GM23338 (cell line): ENCODE results near the gene UBQLNL. TPM values are rescaled to one million over a fixed set of nuclear protein-coding genes. Genes with fewer than 3 reads are reported as not detected.

Experiments
- ATAC-seq: fragments of 200-7000 bp; cut with Tn5 transposase; 3 replicates; pipeline ENCODE4 v1.9.1; 2020
- DNase-seq: peaks from one replicate; pipeline ENCODE4 v3.0.0-alpha.2; 2015; ENCODE audit warnings: low spot score
- H2AFZ ChIP-seq: fragments of 200-600 bp; sonication (generic); 2 replicates; pipeline ENCODE4 v1.8.0; 2016; ENCODE audit warnings: antibody characterized with exemption, mild to moderate bottlenecking, moderate library complexity
- H3F3A ChIP-seq: fragments of 200-600 bp; sonication (generic); replicated peaks from 2 replicates; pipeline ENCODE4 v1.8.0; 2017; ENCODE audit warnings: antibody characterized with exemption, mixed run types, low read depth
- H3K27ac ChIP-seq: fragments of 200-600 bp; sonication (generic); 2 replicates; pipeline ENCODE4 v1.6.1; 2016; ENCODE audit warnings: low read depth
- H3K27me3 ChIP-seq: fragments of 200-600 bp; sonication (generic); 2 replicates; pipeline ENCODE4 v1.8.0; 2016; ENCODE audit warnings: mild to moderate bottlenecking, mixed run types, moderate library complexity; ENCODE audit not compliant: insufficient read depth
- H3K36me3 ChIP-seq: fragments of 200-600 bp; sonication (generic); 2 replicates; pipeline ENCODE4 v1.8.0; 2016; ENCODE audit warnings: mild to moderate bottlenecking; ENCODE audit not compliant: insufficient read depth
- H3K4me1 ChIP-seq: fragments of 200-600 bp; sonication (generic); 2 replicates; pipeline ENCODE4 v1.8.0; 2016; ENCODE audit warnings: mild to moderate bottlenecking, moderate library complexity; ENCODE audit not compliant: insufficient read depth
- H3K4me2 ChIP-seq: fragments of 200-600 bp; sonication (generic); 2 replicates; pipeline ENCODE4 v1.7.1; 2017; ENCODE audit warnings: mixed run types
- H3K4me3 ChIP-seq: fragments of 200-600 bp; sonication (generic); 2 replicates; pipeline ENCODE4 v1.6.1; 2016; ENCODE audit warnings: mixed run types
- H3K79me2 ChIP-seq: fragments of 200-600 bp; sonication (generic); replicated peaks from 2 replicates; pipeline ENCODE4 v1.8.0; 2017; ENCODE audit warnings: mild to moderate bottlenecking; ENCODE audit not compliant: insufficient read depth
- H3K9me2 ChIP-seq: fragments of 200-600 bp; sonication (generic); 2 replicates; pipeline ENCODE4 v1.8.0; 2017; ENCODE audit not compliant: insufficient read depth
- H4K20me1 ChIP-seq: fragments of 200-600 bp; sonication (generic); replicated peaks from 2 replicates; pipeline ENCODE4 v1.8.0; 2017; ENCODE audit warnings: mild to moderate bottlenecking; ENCODE audit not compliant: insufficient read depth
- H3K27ac Mint-ChIP-seq: 2 replicates; pipeline ENCODE4 v1.8.0; 2020; ENCODE audit warnings: inconsistent platforms, mild to moderate bottlenecking, moderate library complexity, mixed read lengths
- H3K27me3 Mint-ChIP-seq: 3 replicates; pipeline ENCODE4 v1.8.0; 2022; ENCODE audit warnings: low read depth, mild to moderate bottlenecking, moderate library complexity, mixed read lengths, inconsistent platforms; ENCODE audit not compliant: insufficient read depth, poor library complexity
- H3K36me3 Mint-ChIP-seq: 3 replicates; pipeline ENCODE4 v1.8.0; 2021; ENCODE audit warnings: low read depth, mild to moderate bottlenecking, inconsistent platforms, moderate library complexity, mixed read lengths
- H3K4me1 Mint-ChIP-seq: 3 replicates; pipeline ENCODE4 v1.8.0; 2020; ENCODE audit warnings: mild to moderate bottlenecking, inconsistent platforms, mixed read lengths
- H3K4me3 Mint-ChIP-seq: 3 replicates; pipeline ENCODE4 v1.8.0; 2021; ENCODE audit warnings: moderate library complexity, mild to moderate bottlenecking, inconsistent platforms, mixed read lengths
- H3K9me3 Mint-ChIP-seq: 3 replicates; pipeline ENCODE4 v1.8.0; 2020; ENCODE audit warnings: moderate library complexity, mild to moderate bottlenecking, inconsistent platforms, mixed read lengths
- JUNB ChIP-seq: IDR thresholded peaks from one replicate; pipeline ENCODE4 v1.6.1; 2016; ENCODE audit warnings: antibody characterized with exemption; ENCODE audit not compliant: unreplicated experiment
- STAT1 ChIP-seq: IDR thresholded peaks from one replicate; pipeline ENCODE4 v1.6.1; 2016; ENCODE audit warnings: antibody characterized with exemption; ENCODE audit not compliant: unreplicated experiment
- ZNF331 ChIP-seq: fragments of 250-450 bp; sonication (Bioruptor Pico); IDR thresholded peaks from 2 replicates; pipeline ENCODE4 v1.5.0; 2020; ENCODE audit warnings: low read depth, mild to moderate bottlenecking, moderate library complexity
- long read RNA-seq: library from polyadenylated mRNA; unstranded; transcript quantifications from one replicate; pipeline ENCODE4 v2.0.0, GENCODE V29; 2020; ENCODE audit not compliant: unreplicated experiment
- polyA plus RNA-seq: library from polyadenylated mRNA; unstranded; fragments of >200 nt; fragmentation: Nextera tagmentation; extraction: Ambion mirVana; gene quantifications from 2 replicates; pipeline ENCODE4 v1.2.1, GENCODE V29; 2016
- total RNA-seq: library from RNA; depleted of rRNA; stranded (reverse); fragments of >200 nt; shearing (Covaris generic); gene quantifications from 2 replicates; pipeline ENCODE4 v1.2.3, GENCODE V29; 2014; rRNA removed
- TF ChIP-seq, protein P1 (sequence below): IDR thresholded peaks from one replicate; pipeline ENCODE4 v1.6.1; 2018; ENCODE audit warnings: antibody characterized with exemption; ENCODE audit not compliant: unreplicated experiment
- TF ChIP-seq, protein P2 (sequence below): IDR thresholded peaks from 2 replicates; pipeline ENCODE4 v1.6.1; 2016; ENCODE audit warnings: antibody characterized with exemption

The UBQLNL gene, protein sequence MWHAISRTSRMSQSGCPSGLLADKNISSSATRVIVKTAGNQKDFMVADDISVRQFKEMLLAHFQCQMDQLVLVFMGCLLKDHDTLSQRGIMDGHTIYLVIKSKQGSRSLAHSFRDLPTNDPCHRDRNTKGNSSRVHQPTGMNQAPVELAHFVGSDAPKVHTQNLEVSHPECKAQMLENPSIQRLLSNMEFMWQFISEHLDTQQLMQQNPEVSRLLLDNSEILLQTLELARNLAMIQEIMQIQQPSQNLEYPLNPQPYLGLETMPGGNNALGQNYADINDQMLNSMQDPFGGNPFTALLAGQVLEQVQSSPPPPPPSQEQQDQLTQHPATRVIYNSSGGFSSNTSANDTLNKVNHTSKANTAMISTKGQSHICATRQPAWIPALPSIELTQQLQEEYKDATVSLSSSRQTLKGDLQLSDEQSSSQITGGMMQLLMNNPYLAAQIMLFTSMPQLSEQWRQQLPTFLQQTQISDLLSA
- 0.35 and 0.52 TPM in 2 replicates for total RNA-seq
- polyA plus RNA-seq: 0.09 TPM in 1 of 2 replicates, not detected in the other
- long read RNA-seq: 0 reads

DNA sequence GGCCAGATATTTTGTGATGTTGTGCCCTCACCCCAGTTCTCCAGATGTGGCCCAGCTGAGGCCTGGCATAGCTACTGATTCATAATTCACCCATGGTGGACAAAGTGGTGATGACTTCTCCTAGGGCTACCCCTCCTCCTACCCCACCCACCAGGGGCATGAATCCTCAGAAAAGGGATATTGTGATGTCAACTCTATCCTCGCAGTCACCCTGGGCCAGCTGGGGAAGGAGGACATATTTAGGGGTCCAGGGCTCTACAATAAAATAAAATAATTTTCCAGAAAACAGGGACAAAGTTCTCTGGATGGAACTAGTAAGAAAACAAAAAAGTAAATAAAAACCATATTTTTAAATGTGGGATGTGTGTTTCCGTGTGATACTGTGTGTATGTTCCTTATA lies at the start of gene UBQLNL:
UBQLNL (minus strand) TSS at position 101 of the 400 bp plus-strand sequence. CDS start 258 bp downstream, outside the sequence.
- H3K4me3 Mint-ChIP-seq: no peak within 1 kb of the TSS
- no peaks in the 10 kb centered on the region for H3K4me1 ChIP-seq
- ATAC-seq (no peak), DNase-seq (no peak)
- no peaks in the 10 kb centered on the region for H3F3A ChIP-seq
- no peaks in the 10 kb centered on the region for H3K36me3 ChIP-seq
- no peak within 1 kb of the TSS for H3K4me2 ChIP-seq
- TF ChIP-seq, protein P1, sequence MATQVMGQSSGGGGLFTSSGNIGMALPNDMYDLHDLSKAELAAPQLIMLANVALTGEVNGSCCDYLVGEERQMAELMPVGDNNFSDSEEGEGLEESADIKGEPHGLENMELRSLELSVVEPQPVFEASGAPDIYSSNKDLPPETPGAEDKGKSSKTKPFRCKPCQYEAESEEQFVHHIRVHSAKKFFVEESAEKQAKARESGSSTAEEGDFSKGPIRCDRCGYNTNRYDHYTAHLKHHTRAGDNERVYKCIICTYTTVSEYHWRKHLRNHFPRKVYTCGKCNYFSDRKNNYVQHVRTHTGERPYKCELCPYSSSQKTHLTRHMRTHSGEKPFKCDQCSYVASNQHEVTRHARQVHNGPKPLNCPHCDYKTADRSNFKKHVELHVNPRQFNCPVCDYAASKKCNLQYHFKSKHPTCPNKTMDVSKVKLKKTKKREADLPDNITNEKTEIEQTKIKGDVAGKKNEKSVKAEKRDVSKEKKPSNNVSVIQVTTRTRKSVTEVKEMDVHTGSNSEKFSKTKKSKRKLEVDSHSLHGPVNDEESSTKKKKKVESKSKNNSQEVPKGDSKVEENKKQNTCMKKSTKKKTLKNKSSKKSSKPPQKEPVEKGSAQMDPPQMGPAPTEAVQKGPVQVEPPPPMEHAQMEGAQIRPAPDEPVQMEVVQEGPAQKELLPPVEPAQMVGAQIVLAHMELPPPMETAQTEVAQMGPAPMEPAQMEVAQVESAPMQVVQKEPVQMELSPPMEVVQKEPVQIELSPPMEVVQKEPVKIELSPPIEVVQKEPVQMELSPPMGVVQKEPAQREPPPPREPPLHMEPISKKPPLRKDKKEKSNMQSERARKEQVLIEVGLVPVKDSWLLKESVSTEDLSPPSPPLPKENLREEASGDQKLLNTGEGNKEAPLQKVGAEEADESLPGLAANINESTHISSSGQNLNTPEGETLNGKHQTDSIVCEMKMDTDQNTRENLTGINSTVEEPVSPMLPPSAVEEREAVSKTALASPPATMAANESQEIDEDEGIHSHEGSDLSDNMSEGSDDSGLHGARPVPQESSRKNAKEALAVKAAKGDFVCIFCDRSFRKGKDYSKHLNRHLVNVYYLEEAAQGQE: no peak
- no peak within 1 kb of the TSS for H2AFZ ChIP-seq
- no peaks in the 10 kb centered on the region for H3K9me2 ChIP-seq
- no peak within 1 kb of the TSS for H3K27ac Mint-ChIP-seq
- peaks cover 7% of the 10 kb centered on the region for H3K4me1 Mint-ChIP-seq
- no peaks in the 10 kb centered on the region for H4K20me1 ChIP-seq
- peaks cover 2% of the 10 kb centered on the region for H3K27me3 Mint-ChIP-seq
- no peaks in the 10 kb centered on the region for H3K36me3 Mint-ChIP-seq
- H3K27ac ChIP-seq: no peak within 1 kb of the TSS
- no peak within 1 kb of the TSS for H3K4me3 ChIP-seq
- no peaks in the 10 kb centered on the region for H3K79me2 ChIP-seq
- no peaks in the 10 kb centered on the region for H3K27me3 ChIP-seq
- H3K9me3 Mint-ChIP-seq: no peaks in the 10 kb centered on the region

DNA sequence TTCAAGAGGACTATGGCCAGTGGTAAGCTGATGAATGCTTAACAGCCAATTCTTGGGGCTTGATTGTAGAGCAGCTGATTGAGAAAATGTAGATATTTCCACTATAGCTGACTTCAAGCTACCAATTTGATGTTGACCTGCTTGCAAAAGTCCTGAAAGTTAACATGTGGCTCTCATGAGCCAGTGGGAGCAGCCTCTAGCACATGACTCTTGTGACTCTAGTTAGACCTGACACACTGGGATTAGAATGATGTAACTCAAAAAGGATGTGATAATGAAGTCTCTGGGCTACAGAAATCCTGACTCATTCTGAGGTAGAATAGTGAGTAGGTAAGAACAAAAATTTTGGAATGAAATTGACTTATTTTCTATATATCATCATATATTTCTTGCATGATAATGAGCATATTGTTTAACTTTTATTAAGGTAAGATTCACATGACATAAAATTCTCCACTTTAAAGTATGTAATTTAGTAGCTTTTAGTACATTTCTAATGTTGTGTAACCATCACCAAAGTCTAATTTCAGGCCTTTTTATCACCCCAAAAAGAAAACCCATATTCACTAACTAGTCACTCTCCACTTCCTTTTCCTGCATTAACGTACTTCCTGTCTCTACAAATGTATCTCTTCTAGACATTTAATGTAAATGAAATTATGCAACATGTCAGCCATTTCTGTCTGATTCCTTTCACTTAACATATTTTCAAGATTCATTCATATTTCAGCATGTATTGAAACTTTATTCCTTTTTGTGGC lies 47.9 kb upstream of the UBQLNL start:
- Histone ChIP-seq H3K4me1 (no peaks in the 10 kb centered on the region), H3K4me2 (no peak overlapping the region), H2AFZ (no peak overlapping the region; the same call in 1 of the 2 replicates), H3K9me2 (no peaks in the 10 kb centered on the region), H3K27ac (no peak overlapping the region), H3K79me2 (no peaks in the 10 kb centered on the region), H3K4me3 (no peak overlapping the region), H3K27me3 (no peaks in the 10 kb centered on the region), H4K20me1 (no peaks in the 10 kb centered on the region), H3K36me3 (no peaks in the 10 kb centered on the region), H3F3A (no peaks in the 10 kb centered on the region)
- ATAC-seq (no peak), DNase-seq (no peak)
- no peaks in the 10 kb centered on the region for H3K36me3 Mint-ChIP-seq
- TF ChIP-seq, protein P2, sequence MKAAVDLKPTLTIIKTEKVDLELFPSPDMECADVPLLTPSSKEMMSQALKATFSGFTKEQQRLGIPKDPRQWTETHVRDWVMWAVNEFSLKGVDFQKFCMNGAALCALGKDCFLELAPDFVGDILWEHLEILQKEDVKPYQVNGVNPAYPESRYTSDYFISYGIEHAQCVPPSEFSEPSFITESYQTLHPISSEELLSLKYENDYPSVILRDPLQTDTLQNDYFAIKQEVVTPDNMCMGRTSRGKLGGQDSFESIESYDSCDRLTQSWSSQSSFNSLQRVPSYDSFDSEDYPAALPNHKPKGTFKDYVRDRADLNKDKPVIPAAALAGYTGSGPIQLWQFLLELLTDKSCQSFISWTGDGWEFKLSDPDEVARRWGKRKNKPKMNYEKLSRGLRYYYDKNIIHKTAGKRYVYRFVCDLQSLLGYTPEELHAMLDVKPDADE: no peak
- TF ChIP-seq JUNB (no peak), STAT1 (no peak), ZNF331 (CRISPR knock-in tag) (no peak)
- H3K27me3 Mint-ChIP-seq: peaks cover 3% of the 10 kb centered on the region
- H3K4me3 Mint-ChIP-seq: no peak overlapping the region
- no peak overlapping the region for H3K27ac Mint-ChIP-seq
- no peaks in the 10 kb centered on the region for H3K9me3 Mint-ChIP-seq
- no peaks in the 10 kb centered on the region for H3K4me1 Mint-ChIP-seq
